Measurements from ENCODE around the gene GNL3. TPM values are rescaled to one million over a fixed set of nuclear protein-coding genes. Genes with fewer than 3 reads are reported as not detected.

Gene GNL3
- total RNA-seq, 2 experiments from 2014 or later, result 198 to 200 TPM

- peaks cover 14% of the 10 kb centered on the region for H3K36me3 Mint-ChIP-seq (ENCODE audit: low read depth)
- ChIA-PET CTCF (interaction anchor here (1.4 to 2.1 kb wide), 2 partner anchors 8 to 398 kb away, joined by 3 to 4 read pairs; no protein-coding TSS in a partner anchor), POLR2A (interaction anchor here (1.4 kb wide), 1 partner anchor 10 kb away, joined by 4 read pairs; the partner anchor contains the start of gene SPCS1)
- H3K27me3 Mint-ChIP-seq, result no peaks in the 10 kb centered on the region
- TF ChIP-seq CTCF (IDR thresholded peaks at IDR 0.05), result no peak
- no peak for ATAC-seq
- no peak for DNase-seq
- no peak overlapping the region for H3K4me3 Mint-ChIP-seq
- H3K4me1 Mint-ChIP-seq (ENCODE audit: low read depth), result peaks cover 8% of the 10 kb centered on the region
- H3K9me3 Mint-ChIP-seq, result peaks cover 4% of the 10 kb centered on the region
- intact Hi-C loops (cut with micrococcal nuclease), result no loop called here
- H3K27ac Mint-ChIP-seq, result no peak overlapping the region
Measured at GRCh38 chr3:52715714-52716305, 30.0 kb downstream of the GNL3 start.

- Mint-ChIP-seq H3K27me3 (no peaks in the 10 kb centered on the region), H3K4me1 (ENCODE audit: low read depth) (peaks cover 21% of the 10 kb centered on the region), H3K9me3 (peaks cover 4% of the 10 kb centered on the region), H3K27ac (no peak overlapping the region), H3K4me3 (no peak overlapping the region), H3K36me3 (ENCODE audit: low read depth) (peaks cover 12% of the 10 kb centered on the region)
- CTCF ChIA-PET, result interaction anchor here (0.9 to 1.3 kb wide), 3 partner anchors 10 to 72 kb away, joined by 3 to 4 read pairs (median 3); no protein-coding TSS in a partner anchor
- intact Hi-C loops (cut with micrococcal nuclease), result no loop called here
- DNase-seq, result no peak
- no peak for TF ChIP-seq CTCF (IDR thresholded peaks at IDR 0.05)
- POLR2A ChIA-PET, result interaction anchor here (0.8 to 1.9 kb wide), 2 partner anchors 29 to 51 kb away, joined by 4 to 5 read pairs; partner anchors contain the start of gene NEK4
- ATAC-seq, result no peak
Measured at GRCh38 chr3:52719618-52720017, 33.8 kb downstream of the GNL3 start.

DNA sequence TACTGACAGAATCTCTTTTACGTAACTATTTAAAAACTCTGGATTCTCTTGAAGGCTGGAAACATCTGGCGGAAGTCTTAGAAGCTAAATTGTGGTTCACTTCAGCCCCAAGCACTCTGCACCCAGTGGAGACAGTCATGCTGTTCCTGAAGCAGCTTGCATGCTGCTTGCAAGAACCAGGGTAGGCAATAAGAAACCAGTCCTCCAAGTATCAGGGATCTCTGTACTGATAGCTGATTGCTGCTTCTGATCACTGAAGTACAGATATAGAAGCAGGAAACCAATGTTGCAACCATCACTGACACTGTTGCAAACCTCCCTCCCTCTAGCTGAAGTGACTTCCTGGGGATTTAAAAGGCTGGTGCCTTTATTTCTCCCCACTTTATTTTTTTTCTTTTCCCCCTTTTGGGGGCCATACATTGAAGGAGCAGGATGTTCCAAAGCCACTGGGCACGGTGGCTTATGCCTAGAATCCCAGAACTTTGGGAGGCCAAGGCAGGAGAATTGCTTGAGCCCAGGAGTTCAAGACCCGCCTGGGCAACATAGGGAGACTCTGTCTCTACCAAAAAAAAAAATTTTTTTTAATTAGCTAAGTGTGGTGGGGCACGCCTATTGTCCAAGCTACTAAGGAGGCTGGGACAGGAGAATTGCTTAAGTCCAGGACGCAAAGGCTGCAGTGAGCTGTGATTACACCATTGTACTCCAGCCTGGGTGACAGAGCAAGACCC lies 35.3 kb downstream of the GNL3 start:
- no peak for TF ChIP-seq CTCF (IDR thresholded peaks at IDR 0.05)
- Mint-ChIP-seq H3K9me3 (peaks cover 4% of the 10 kb centered on the region), H3K4me3 (no peak overlapping the region), H3K27me3 (no peaks in the 10 kb centered on the region), H3K27ac (peak overlapping the region; percentile 69), H3K36me3 (ENCODE audit: low read depth) (peaks cover 12% of the 10 kb centered on the region), H3K4me1 (ENCODE audit: low read depth) (peaks cover 21% of the 10 kb centered on the region)
- intact Hi-C loops (cut with micrococcal nuclease), result no loop called here
- ChIA-PET POLR2A (interaction anchor here (0.7 to 1.9 kb wide), 5 partner anchors 16 to 207 kb away, joined by 3 to 5 read pairs (median 3); partner anchors contain the start of genes GLT8D1, GNL3, NEK4 and SPCS1), CTCF (interaction anchor here (1.2 to 1.7 kb wide), 4 partner anchors 10 to 101 kb away, joined by 3 to 4 read pairs (median 4); no protein-coding TSS in a partner anchor)
- peak; percentile 25 for DNase-seq
- peak; percentile 61 for ATAC-seq

GRCh38 chr3:52721730-52722008 lies 35.8 kb downstream of the GNL3 start:
- POLR2A ChIA-PET, result interaction anchor here (1.0 to 1.9 kb wide), 3 partner anchors 16 to 49 kb away, joined by 3 to 5 read pairs (median 5); partner anchors contain the start of genes GLT8D1, GNL3, NEK4 and SPCS1
- no peak for TF ChIP-seq CTCF (IDR thresholded peaks at IDR 0.05)
- intact Hi-C loops (cut with micrococcal nuclease), result no loop called here
- Mint-ChIP-seq H3K36me3 (ENCODE audit: low read depth) (peaks cover 12% of the 10 kb centered on the region), H3K27ac (peak overlapping the region; percentile 69), H3K27me3 (no peaks in the 10 kb centered on the region), H3K9me3 (peaks cover 4% of the 10 kb centered on the region), H3K4me1 (ENCODE audit: low read depth) (peaks cover 21% of the 10 kb centered on the region), H3K4me3 (no peak overlapping the region)
- CTCF ChIA-PET, result interaction anchor here (1.5 to 1.7 kb wide), 3 partner anchors 10 to 100 kb away, joined by 4 read pairs; no protein-coding TSS in a partner anchor
- no peak for DNase-seq
- ATAC-seq, result peak; percentile 27

GRCh38 chr3:52722491-52722890 lies 36.7 kb downstream of the GNL3 start:
- Mint-ChIP-seq H3K27me3 (no peaks in the 10 kb centered on the region), H3K36me3 (ENCODE audit: low read depth) (peaks cover 14% of the 10 kb centered on the region), H3K4me1 (ENCODE audit: low read depth) (peaks cover 21% of the 10 kb centered on the region), H3K9me3 (peaks cover 4% of the 10 kb centered on the region), H3K27ac (no peak overlapping the region), H3K4me3 (no peak overlapping the region)
- ChIA-PET POLR2A (interaction anchor here (0.6 kb wide), 1 partner anchor 349 kb away, joined by 3 read pairs; no protein-coding TSS in a partner anchor), CTCF (no interaction called here)
- DNase-seq (no peak), ATAC-seq (no peak)
- intact Hi-C loops (cut with micrococcal nuclease), result no loop called here
- TF ChIP-seq CTCF (IDR thresholded peaks at IDR 0.05), result no peak
